Gastrocnemius medialis (tissue), 4 donors: ENCODE data around the gene USP6NL.

ENCODE experiments used
- CTCF ChIP-seq, 5 experiments: fragments of 450-650 bp in 3 of 5; fragments of 200-600 bp in 2 of 5; sonication (generic) in 2 of 5; IDR thresholded peaks in 4 of 5; conservative IDR thresholded peaks in 1 of 5; 1 replicate in 4 of 5; 2 replicates in 1 of 5; pipeline ENCODE4 v1.5.1; 2016 to 2019; ENCODE audit warnings: antibody characterized with exemption in 5 of 5, mild to moderate bottlenecking in 3 of 5, moderate library complexity in 3 of 5
- POLR2A ChIP-seq, 2 donors: fragments of 450-650 bp; IDR thresholded peaks; one replicate each; pipeline ENCODE4 v1.6.1; 2017; ENCODE audit warnings: antibody characterized with exemption in 2 of 2, mild to moderate bottlenecking in 2 of 2, moderate library complexity in 2 of 2

- no peak for TF ChIP-seq CTCF (IDR thresholded peaks at IDR 0.05 in 4 of 5, conservative IDR thresholded peaks at IDR 0.05 in 1 of 5)
- no peak for TF ChIP-seq POLR2A (IDR thresholded peaks at IDR 0.05)
Measured at GRCh38 chr10:11425296-11425610, 186.2 kb downstream of the USP6NL start.
